HCT116 (cell line): ENCODE results near the gene FRAS1. TPM values are rescaled to one million over a fixed set of nuclear protein-coding genes. Genes with fewer than 3 reads are reported as not detected.

Experiments
- ATAC-seq: fragments of 200-7000 bp; cut with Tn5 transposase; 2 replicates; pipeline ENCODE4 v1.9.1; 2020; ENCODE audit warnings: mild to moderate bottlenecking, moderate library complexity
- BruUV-seq: library from RNA; stranded (reverse); fragments of 400-500 nt; replicated peaks from 2 replicates; lab custom pipeline; 2021; lab: Mats Ljungman, UMichigan
- CTCF ChIA-PET: fragments of 300-600 bp; sonication (Branson Sonifier 250); formaldehyde crosslinking; loops from one replicate; lab custom pipeline; 2021; ENCODE audit warnings: antibody characterized with exemption; lab: Charles Lee
- POLR2A ChIA-PET: fragments of 300-600, 350-600 bp; sonication (Branson Sonifier 250); formaldehyde crosslinking; loops from one replicate; lab custom pipeline; 2021; ENCODE audit warnings: antibody characterized with exemption; lab: Charles Lee
- RAD21 ChIA-PET, 2 experiments: fragments of 300-600 bp; sonication (Branson Sonifier 250); formaldehyde crosslinking; loops; one replicate each; lab custom pipeline; 2023; ENCODE audit warnings: low total read pairs in 2 of 2; ENCODE audit not compliant: uncharacterized antibody in 2 of 2, unreplicated experiment in 2 of 2, low non-redundant PET in 1 of 2; lab: Charles Lee
- DNase-seq: peaks from one replicate; pipeline ENCODE4 v3.0.0-alpha.2; 2010; ENCODE audit warnings: low read depth, low spot score
- H2AFZ ChIP-seq: fragments of 200-600 bp; shearing (Covaris generic), sonication (generic); 2 replicates; pipeline ENCODE4 v1.6.1; 2017; ENCODE audit warnings: low read depth, mixed run types, mixed read lengths, antibody characterized with exemption, low read length; ENCODE audit not compliant: poor library complexity, severe bottlenecking
- H3K27ac ChIP-seq: 2 replicates; pipeline ENCODE4 v1.5.1; 2012; ENCODE audit warnings: low read depth, low read length
- H3K27me3 ChIP-seq: fragments of 200-600 bp; sonication (generic); 2 replicates; pipeline ENCODE4 v1.6.1; 2016; ENCODE audit warnings: mixed run types, low read length, mixed read lengths; ENCODE audit not compliant: insufficient read depth
- H3K36me3 ChIP-seq, 2 experiments: fragments of 200-500 bp in 1 of 2; fragments of 200-600 bp in 1 of 2; sonication (Bioruptor generic) in 1 of 2; sonication (generic) in 1 of 2; 2 replicates each; pipeline versions ENCODE4 v1.5.1 to v1.6.1; 2014 to 2016; ENCODE audit warnings: low read length in 2 of 2, inconsistent platforms in 1 of 2, mixed read lengths in 1 of 2, mixed run types in 1 of 2; ENCODE audit not compliant: insufficient read depth in 2 of 2, control insufficient read depth in 1 of 2
- H3K4me1 ChIP-seq, 2 experiments: fragments of 200-600 bp in 1 of 2; sonication (generic) in 1 of 2; 2 replicates each; pipeline versions ENCODE4 v1.5.1 to v1.6.1; 2012 to 2017; ENCODE audit warnings: low read length in 2 of 2, inconsistent platforms in 1 of 2, mild to moderate bottlenecking in 1 of 2, mixed read lengths in 1 of 2, mixed run types in 1 of 2, moderate library complexity in 1 of 2; ENCODE audit not compliant: insufficient read depth in 2 of 2, control insufficient read depth in 1 of 2
- H3K4me2 ChIP-seq: fragments of 200-600 bp; sonication (generic); 2 replicates; pipeline ENCODE4 v1.6.1; 2017; ENCODE audit warnings: mixed run types, low read length, mixed read lengths
- H3K4me3 ChIP-seq, 2 experiments: fragments of 200-600 bp in 1 of 2; sonication (generic) in 1 of 2; replicated peaks in 1 of 2; 2 replicates each; pipeline ENCODE4 v1.5.1; 2011 to 2016; ENCODE audit warnings: low read length in 2 of 2, control low read depth in 1 of 2, low read depth in 1 of 2, mild to moderate bottlenecking in 1 of 2, mixed read lengths in 1 of 2, mixed run types in 1 of 2
- H3K79me2 ChIP-seq: fragments of 200-600 bp; sonication (generic); 2 replicates; pipeline ENCODE4 v1.6.1; 2017; ENCODE audit warnings: mild to moderate bottlenecking, mixed run types, low read length, moderate library complexity, mixed read lengths; ENCODE audit not compliant: insufficient read depth
- H3K9ac ChIP-seq: fragments of 200-600 bp; sonication (generic); 2 replicates; pipeline ENCODE4 v1.6.1; 2016; ENCODE audit warnings: low read length, mixed read lengths
- H3K9me2 ChIP-seq: fragments of 200-600 bp; sonication (generic), shearing (Covaris generic); 2 replicates; pipeline ENCODE4 v1.6.1; 2017; ENCODE audit warnings: mixed run types, mild to moderate bottlenecking, moderate library complexity; ENCODE audit not compliant: insufficient read depth
- H3K9me3 ChIP-seq, 2 experiments: fragments of 200-500 bp in 1 of 2; fragments of 200-600 bp in 1 of 2; sonication (Bioruptor generic) in 1 of 2; sonication (generic) in 1 of 2; 2 replicates each; pipeline ENCODE4 v1.6.1; 2014 to 2017; ENCODE audit warnings: low read length in 2 of 2, mixed read lengths in 2 of 2, inconsistent platforms in 1 of 2, low read depth in 1 of 2, mild to moderate bottlenecking in 1 of 2, mixed run types in 1 of 2, moderate library complexity in 1 of 2; ENCODE audit not compliant: control insufficient read depth in 1 of 2, insufficient read depth in 1 of 2
- H4K20me1 ChIP-seq: fragments of 200-600 bp; sonication (generic), shearing (Covaris generic); 2 replicates; pipeline ENCODE4 v1.6.1; 2017; ENCODE audit warnings: mixed run types, mild to moderate bottlenecking, moderate library complexity; ENCODE audit not compliant: insufficient read depth
- ATF3 ChIP-seq: IDR thresholded peaks from 2 replicates; pipeline ENCODE4 v1.6.1; 2012
- CTCF ChIP-seq, 3 experiments: fragments of 200-600 bp in 1 of 3; sonication (generic) in 1 of 3; IDR thresholded peaks in 2 of 3; conservative IDR thresholded peaks in 1 of 3; 2 replicates each; pipeline ENCODE4 v1.5.1; 2012 to 2017; ENCODE audit warnings: low read depth in 2 of 3, low read length in 2 of 3, antibody characterized with exemption in 1 of 3, borderline replicate concordance in 1 of 3, control low read depth in 1 of 3, mild to moderate bottlenecking in 1 of 3, mixed read lengths in 1 of 3, mixed run types in 1 of 3, moderate library complexity in 1 of 3; ENCODE audit not compliant: insufficient read depth in 1 of 3
- EZH2 ChIP-seq: fragments of 200-600 bp; sonication (generic); IDR thresholded peaks from 2 replicates; pipeline ENCODE4 v1.6.1; 2017; ENCODE audit warnings: antibody characterized with exemption, mixed run types
- JUND ChIP-seq: IDR thresholded peaks from 2 replicates; pipeline ENCODE4 v1.6.1; 2012
- MAX ChIP-seq: IDR thresholded peaks from 2 replicates; pipeline ENCODE4 v1.6.1; 2012
- POLR2AphosphoS5 ChIP-seq: IDR thresholded peaks from 2 replicates; pipeline ENCODE4 v1.6.1; 2011; ENCODE audit warnings: mild to moderate bottlenecking, low read depth, low read length, moderate library complexity
- RAD21 ChIP-seq: IDR thresholded peaks from 2 replicates; pipeline ENCODE4 v1.6.1; 2012; ENCODE audit warnings: low read depth, mild to moderate bottlenecking
- REST ChIP-seq: IDR thresholded peaks from 2 replicates; pipeline ENCODE4 v1.6.1; 2012; ENCODE audit warnings: low read depth
- SRF ChIP-seq: IDR thresholded peaks from 2 replicates; pipeline ENCODE4 v1.6.1; 2012; ENCODE audit warnings: low read depth
- ZFX ChIP-seq: fragments of 450-650 bp; IDR thresholded peaks from 2 replicates; pipeline ENCODE4 v1.6.1; 2017
- intact Hi-C: fragments of 100-400 bp; cut with micrococcal nuclease; formaldehyde crosslinking; loops from 2 replicates; pipeline ENCODE4 v1.10.0; 2022
- total RNA-seq: library from RNA; stranded (reverse); gene quantifications from one replicate; pipeline ENCODE4 v1.2.1, GENCODE V29; 2021; ENCODE audit not compliant: unreplicated experiment

Gene FRAS1
- total RNA-seq, 1 experiment from 2014 or later, result 33.5 TPM

GRCh38 chr4:78291277-78291676 lies 234.2 kb downstream of the FRAS1 start:
- DNase-seq (no peak), ATAC-seq (no peak)
- no peaks in the 10 kb centered on the region for H3K9me2 ChIP-seq
- peaks cover 2 to 13% of the 10 kb centered on the region in 2 experiments; a peak in 3 of 4 replicates for H3K4me1 ChIP-seq
- ChIA-PET CTCF (no interaction called here), RAD21 (no interaction called here), POLR2A (no interaction called here)
- H3K27me3 ChIP-seq, result no peaks in the 10 kb centered on the region
- intact Hi-C loops, result no loop called here
- H3K4me3 ChIP-seq, result no peak overlapping the region
- H3K27ac ChIP-seq, result no peak overlapping the region
- H3K79me2 ChIP-seq, result no peaks in the 10 kb centered on the region
- no peak overlapping the region for H3K9ac ChIP-seq
- no peaks in the 10 kb centered on the region for H3K36me3 ChIP-seq
- TF ChIP-seq SRF, result no peak
- TF ChIP-seq CTCF (IDR thresholded peaks at IDR 0.05 in 2 of 3, conservative IDR thresholded peaks at IDR 0.05 in 1 of 3; ENCODE audit: borderline replicate concordance in 1 of 3, insufficient read depth in 1 of 3, low read depth in 2 of 3, low read length in 2 of 3), result no peak
- TF ChIP-seq JUND, result no peak
- no peak overlapping the region for H2AFZ ChIP-seq
- no peaks in the 10 kb centered on the region for H3K9me3 ChIP-seq
- no peak overlapping the region for H3K4me2 ChIP-seq
- no peaks in the 10 kb centered on the region for H4K20me1 ChIP-seq
- no TSS peak for BruUV-seq

- intact Hi-C loops, result no loop called here
- Histone ChIP-seq H3K27me3 (no peaks in the 10 kb centered on the region), H3K9me2 (no peaks in the 10 kb centered on the region), H4K20me1 (no peaks in the 10 kb centered on the region), H3K4me2 (no peak overlapping the region), H2AFZ (no peak overlapping the region), H3K79me2 (no peaks in the 10 kb centered on the region), H3K4me1 (peaks cover 2 to 13% of the 10 kb centered on the region in 2 experiments; a peak in 3 of 4 replicates), H3K27ac (no peak overlapping the region), H3K9ac (no peak overlapping the region), H3K4me3 (no peak overlapping the region), H3K9me3 (no peaks in the 10 kb centered on the region), H3K36me3 (no peaks in the 10 kb centered on the region)
- no peak for DNase-seq
- no TSS peak for BruUV-seq
- ChIA-PET RAD21 (no interaction called here), POLR2A (no interaction called here), CTCF (no interaction called here)
- TF ChIP-seq RAD21 (no peak), MAX (no peak), EZH2 (no peak), ATF3 (no peak), POLR2AphosphoS5 (no peak), REST (no peak), ZFX (no peak)
- no peak for ATAC-seq
Measured at GRCh38 chr4:78292341-78292740, 235.2 kb downstream of the FRAS1 start.
